ENCODE results near the gene GPR139. TPM values are rescaled to one million over a fixed set of nuclear protein-coding genes. Genes with fewer than 3 reads are reported as not detected.

Gene GPR139
- total RNA-seq, 1 donor from 2014 or later = not detected

- peaks cover 28% of the 10 kb centered on the region for H3K27me3 Mint-ChIP-seq
- no peak for TF ChIP-seq CTCF (IDR thresholded peaks at IDR 0.05; ENCODE audit: unreplicated experiment)
- H3K36me3 Mint-ChIP-seq (ENCODE audit: insufficient read depth) = no peaks in the 10 kb centered on the region
- H3K4me3 Mint-ChIP-seq (ENCODE audit: low read depth) = no peak overlapping the region
- H3K4me1 Mint-ChIP-seq (ENCODE audit: low read depth) = no peaks in the 10 kb centered on the region
- no peak overlapping the region for H3K27ac Mint-ChIP-seq
- no peak for DNase-seq (ENCODE audit: low spot score, unreplicated experiment)
- H3K9me3 Mint-ChIP-seq (ENCODE audit: low read depth) = no peaks in the 10 kb centered on the region
Measured at GRCh38 chr16:20104563-20105183, 31.0 kb upstream of the GPR139 start.

GRCh38 chr16:20102521-20102920 is 28.8 kb upstream of the GPR139 start:
- no peak overlapping the region for H3K4me3 Mint-ChIP-seq (ENCODE audit: low read depth)
- H3K27me3 Mint-ChIP-seq = peaks cover 20% of the 10 kb centered on the region
- no peaks in the 10 kb centered on the region for H3K9me3 Mint-ChIP-seq (ENCODE audit: low read depth)
- no peaks in the 10 kb centered on the region for H3K36me3 Mint-ChIP-seq (ENCODE audit: insufficient read depth)
- DNase-seq (ENCODE audit: low spot score, unreplicated experiment) = no peak
- no peak for TF ChIP-seq CTCF (IDR thresholded peaks at IDR 0.05; ENCODE audit: unreplicated experiment)
- no peak overlapping the region for H3K27ac Mint-ChIP-seq
- no peaks in the 10 kb centered on the region for H3K4me1 Mint-ChIP-seq (ENCODE audit: low read depth)

- H3K4me1 Mint-ChIP-seq (ENCODE audit: low read depth) = no peaks in the 10 kb centered on the region
- H3K27ac Mint-ChIP-seq = no peak overlapping the region
- TF ChIP-seq CTCF (IDR thresholded peaks at IDR 0.05; ENCODE audit: unreplicated experiment) = no peak
- no peaks in the 10 kb centered on the region for H3K36me3 Mint-ChIP-seq (ENCODE audit: insufficient read depth)
- no peak for DNase-seq (ENCODE audit: low spot score, unreplicated experiment)
- peaks cover 23% of the 10 kb centered on the region for H3K27me3 Mint-ChIP-seq
- H3K9me3 Mint-ChIP-seq (ENCODE audit: low read depth) = no peaks in the 10 kb centered on the region
- no peak overlapping the region for H3K4me3 Mint-ChIP-seq (ENCODE audit: low read depth)
Measured at GRCh38 chr16:20102021-20102420, 28.3 kb upstream of the GPR139 start.

- Mint-ChIP-seq H3K4me1 (ENCODE audit: low read depth) (no peaks in the 10 kb centered on the region), H3K9me3 (ENCODE audit: low read depth) (no peaks in the 10 kb centered on the region), H3K27ac (no peak overlapping the region), H3K4me3 (ENCODE audit: low read depth) (no peak overlapping the region), H3K36me3 (ENCODE audit: insufficient read depth) (no peaks in the 10 kb centered on the region), H3K27me3 (peaks cover 34% of the 10 kb centered on the region)
- TF ChIP-seq CTCF (IDR thresholded peaks at IDR 0.05; ENCODE audit: unreplicated experiment) = no peak
- no peak for DNase-seq (ENCODE audit: low spot score, unreplicated experiment)
Measured at GRCh38 chr16:20099375-20099774, 25.7 kb upstream of the GPR139 start.

- H3K9me3 Mint-ChIP-seq (ENCODE audit: low read depth) = no peaks in the 10 kb centered on the region
- TF ChIP-seq CTCF (IDR thresholded peaks at IDR 0.05; ENCODE audit: unreplicated experiment) = no peak
- H3K27ac Mint-ChIP-seq = no peak overlapping the region
- no peaks in the 10 kb centered on the region for H3K4me1 Mint-ChIP-seq (ENCODE audit: low read depth)
- DNase-seq (ENCODE audit: low spot score, unreplicated experiment) = no peak
- peaks cover 38% of the 10 kb centered on the region for H3K27me3 Mint-ChIP-seq
- no peaks in the 10 kb centered on the region for H3K36me3 Mint-ChIP-seq (ENCODE audit: insufficient read depth)
- H3K4me3 Mint-ChIP-seq (ENCODE audit: low read depth) = no peak overlapping the region
Measured at GRCh38 chr16:20094157-20094556, 20.5 kb upstream of the GPR139 start.
